Left lung (tissue), 10 donors: ENCODE measurements around the gene NBAS. TPM values are rescaled to one million over a fixed set of nuclear protein-coding genes. Genes with fewer than 3 reads are reported as not detected.
"Not testable (repeated sequence)": the region's sequence is repeated elsewhere in the genome, so short reads cannot be mapped to it uniquely, and the experiment has no call there.

Source experiments
- ATAC-seq: fragments of 200-7000 bp; cut with Tn5 transposase; one replicate; pipeline ENCODE4 v1.9.1; 2020; ENCODE audit warnings: moderate library complexity
- DNase-seq, 4 donors: peaks; one replicate each; pipeline ENCODE4 v3.0.0-alpha.2; 2013 to 2020
- H3K27ac ChIP-seq, 2 donors: fragments of 200-600 bp; sonication (generic) in 1 of 2; one replicate each; pipeline versions ENCODE4 v1.5.0 to v1.8.0; 2020 to 2021
- H3K27me3 ChIP-seq, 2 donors: fragments of 200-600 bp; sonication (generic) in 1 of 2; one replicate each; pipeline versions ENCODE4 v1.5.0 to v1.8.0; 2020 to 2021
- H3K36me3 ChIP-seq, 2 donors: fragments of 200-600 bp; sonication (generic) in 1 of 2; one replicate each; pipeline versions ENCODE4 v1.5.0 to v1.8.0; 2020 to 2021
- H3K4me1 ChIP-seq, 2 donors: fragments of 200-600 bp; one replicate each; pipeline ENCODE4 v1.8.0; 2021
- H3K4me3 ChIP-seq, 2 donors: fragments of 200-600 bp; sonication (generic) in 1 of 2; one replicate each; pipeline versions ENCODE4 v1.5.0 to v1.8.0; 2020 to 2021; ENCODE audit warnings: mild to moderate bottlenecking in 1 of 2
- H3K9me3 ChIP-seq, 2 donors: fragments of 200-600 bp; sonication (generic) in 1 of 2; one replicate each; pipeline versions ENCODE4 v1.5.0 to v1.8.0; 2020 to 2021
- CTCF ChIP-seq, 2 donors: fragments of 200-600 bp; sonication (generic) in 1 of 2; IDR thresholded peaks; one replicate each; pipeline versions ENCODE4 v1.5.0 to v1.8.0; 2021; ENCODE audit warnings: antibody characterized with exemption in 2 of 2
- intact Hi-C, 2 donors: fragments of 100-400 bp; cut with DNase I; formaldehyde crosslinking; loops; one replicate each; pipeline versions ENCODE4 v1.11.2 to v1.14.2; 2022
- polyA plus RNA-seq, 6 donors: library from polyadenylated mRNA; unstranded; fragments of 120-200 nt; gene quantifications; one replicate each; pipeline ENCODE4 v1.2.1, GENCODE V29; 2013; ENCODE audit not compliant: insufficient read length in 6 of 6
- total RNA-seq, 2 donors: library from RNA; stranded (reverse); fragmentation: NEBNext Ultra II Directional; extraction: Animal tissue kit (Norgen Biotek cat#: 25700); gene quantifications; one replicate each; pipeline ENCODE4 v1.2.1, GENCODE V29; 2021
- donor health status: DM: no; HTN: yes; CAD: no.
- donor health status: DM: no; HTN: no; CAD: no.

Gene NBAS
- total and polyA plus RNA-seq, 8 donors = 36.6 to 57.4 (median 46.3) TPM

DNA sequence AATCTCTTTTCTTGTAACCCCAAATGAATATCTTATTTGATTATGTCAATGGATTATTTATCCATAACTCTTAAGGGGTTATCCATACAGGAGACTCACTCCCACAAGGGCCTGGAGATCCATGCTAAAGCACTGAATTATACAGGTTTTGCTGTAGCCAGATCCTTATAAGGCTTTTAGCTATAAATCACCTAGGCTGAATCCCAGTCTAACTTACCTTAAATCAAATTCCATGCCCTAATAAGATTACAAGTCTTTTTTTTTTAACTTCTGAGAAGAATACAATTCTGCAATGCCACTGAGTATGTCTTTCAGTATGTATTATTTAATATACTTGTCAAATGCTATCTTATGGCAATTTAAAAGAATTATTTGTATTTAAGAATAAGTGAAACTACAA is 340.5 kb downstream of the NBAS start:
- no peaks in the 10 kb centered on the region for H3K4me1 ChIP-seq
- H3K36me3 ChIP-seq = peaks cover 0 to 20% of the 10 kb centered on the region in 2 donors
- intact Hi-C loops = no loop called here
- TF ChIP-seq CTCF (IDR thresholded peaks at IDR 0.05) = no peak
- H3K4me3 ChIP-seq = no peak overlapping the region
- H3K27ac ChIP-seq = no peak overlapping the region
- no peaks in the 10 kb centered on the region for H3K27me3 ChIP-seq
- H3K9me3 ChIP-seq = no peaks in the 10 kb centered on the region
- DNase-seq = no peak
- ATAC-seq = no peak

DNA sequence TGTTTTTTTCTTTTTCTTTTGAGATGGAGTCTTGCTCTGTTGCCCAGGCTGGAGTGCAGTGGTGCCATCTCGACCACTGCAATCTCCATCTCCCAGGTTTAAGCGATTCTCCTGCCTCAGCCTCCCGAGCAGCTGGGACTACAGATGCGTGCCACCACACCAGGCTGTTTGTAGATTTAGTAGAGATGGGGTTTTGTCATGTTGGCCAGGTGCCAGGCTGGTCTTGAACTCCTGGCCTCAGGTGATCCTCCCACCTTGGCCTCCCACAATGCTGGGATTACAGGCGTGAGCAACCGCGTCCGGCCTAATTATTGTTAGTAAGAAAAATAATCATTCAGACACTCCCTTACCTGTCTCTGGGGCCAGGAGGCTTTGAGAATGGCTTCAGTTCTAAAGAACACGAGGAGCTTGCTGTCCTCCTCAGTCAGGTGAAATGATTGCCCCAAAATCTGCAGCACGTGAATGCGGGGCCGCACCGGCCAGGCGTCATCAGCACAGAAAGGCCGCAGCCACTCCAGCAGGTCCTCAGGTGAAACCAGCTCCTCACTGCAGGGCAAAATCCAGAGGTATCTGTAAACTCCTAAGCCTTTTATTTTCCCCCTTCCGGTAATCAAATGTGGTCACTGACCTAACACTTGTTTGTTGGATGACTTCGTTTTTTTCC is 342.6 kb downstream of the NBAS start:
- ATAC-seq = no peak
- no peak for TF ChIP-seq CTCF (IDR thresholded peaks at IDR 0.05)
- no peak overlapping the region for H3K27ac ChIP-seq
- no peaks in the 10 kb centered on the region for H3K27me3 ChIP-seq
- intact Hi-C loops = no loop called here
- H3K9me3 ChIP-seq = no peaks in the 10 kb centered on the region
- H3K36me3 ChIP-seq = peaks cover 0 to 30% of the 10 kb centered on the region in 2 donors
- H3K4me3 ChIP-seq = no peak overlapping the region
- H3K4me1 ChIP-seq = no peaks in the 10 kb centered on the region
- peak in 1 of 4 donors; percentile 47 for DNase-seq

DNA sequence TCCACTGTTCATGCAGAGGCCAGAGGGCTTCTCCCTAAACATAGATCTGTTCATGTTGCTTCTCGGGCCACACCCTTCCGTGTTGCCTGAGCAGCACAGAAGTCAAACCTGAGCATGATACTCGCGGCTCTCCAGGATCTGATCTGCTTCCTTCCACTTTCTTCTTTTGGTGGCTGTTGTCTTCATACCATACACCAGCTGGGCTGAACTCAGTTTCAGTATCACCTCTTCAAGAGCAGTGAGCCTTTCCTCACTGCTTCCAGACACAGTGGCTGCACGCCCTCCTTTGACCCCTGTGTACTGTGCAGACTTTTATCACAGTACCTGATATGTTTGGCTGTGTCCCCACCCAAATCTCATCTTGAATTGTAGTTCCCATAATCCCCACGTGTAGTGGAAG is 348.9 kb downstream of the NBAS start:
- DNase-seq (peak in 1 of 4 donors; percentile 10), ATAC-seq (no peak)
- no peaks in the 10 kb centered on the region for H3K4me1 ChIP-seq
- peaks cover 0 to 7% of the 10 kb centered on the region in 2 donors for H3K9me3 ChIP-seq
- intact Hi-C loops = no loop called here
- no peaks in the 10 kb centered on the region for H3K27me3 ChIP-seq
- no peak overlapping the region for H3K27ac ChIP-seq
- TF ChIP-seq CTCF (IDR thresholded peaks at IDR 0.05) = no peak
- peaks cover 0 to 41% of the 10 kb centered on the region in 2 donors for H3K36me3 ChIP-seq
- no peak overlapping the region for H3K4me3 ChIP-seq

GRCh38 chr2:15210542-15210941 is 350.6 kb downstream of the NBAS start:
- DNase-seq, ATAC-seq, H3K4me3 ChIP-seq, H3K27me3 ChIP-seq, intact Hi-C loops, H3K27ac ChIP-seq, H3K4me1 ChIP-seq, H3K9me3 ChIP-seq: not testable (repeated sequence)
- H3K36me3 ChIP-seq = peaks cover 0 to 39% of the 10 kb centered on the region in 2 donors

DNA sequence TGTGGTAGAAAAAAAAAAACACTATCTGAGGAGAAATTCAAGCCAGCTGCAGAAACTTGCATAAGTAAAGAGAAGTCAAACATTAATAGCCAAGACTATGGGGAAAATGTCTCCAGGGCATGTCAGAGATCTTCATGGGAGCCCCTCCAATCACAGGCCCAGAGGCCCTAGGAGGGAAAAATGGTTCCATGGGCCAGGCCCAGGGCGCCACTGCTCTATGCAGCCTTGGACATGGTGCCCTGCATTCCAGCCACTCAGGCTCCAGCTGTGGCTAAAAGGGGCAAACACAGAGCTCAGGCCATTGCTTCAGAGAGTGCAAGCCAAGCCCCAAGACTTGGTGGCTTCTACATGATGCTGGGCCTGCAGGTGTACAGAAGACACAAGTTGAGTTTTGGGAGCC is 354.7 kb downstream of the NBAS start:
- peak in 1 of 4 donors; percentile 21 for DNase-seq
- Histone ChIP-seq H3K4me1 (no peaks in the 10 kb centered on the region), H3K27me3 (no peaks in the 10 kb centered on the region), H3K36me3 (peaks cover 0 to 9% of the 10 kb centered on the region in 2 donors), H3K9me3 (peaks cover 0 to 2% of the 10 kb centered on the region in 2 donors), H3K27ac (no peak overlapping the region), H3K4me3 (no peak overlapping the region)
- TF ChIP-seq CTCF (IDR thresholded peaks at IDR 0.05) = no peak
- intact Hi-C loops = no loop called here
- ATAC-seq = no peak

GRCh38 chr2:15205562-15205961 is 355.6 kb downstream of the NBAS start:
- DNase-seq (no peak), ATAC-seq (no peak)
- peaks cover 0 to 2% of the 10 kb centered on the region in 2 donors for H3K9me3 ChIP-seq
- intact Hi-C loops = no loop called here
- H3K4me3 ChIP-seq = no peak overlapping the region
- no peaks in the 10 kb centered on the region for H3K27me3 ChIP-seq
- H3K27ac ChIP-seq = no peak overlapping the region
- H3K36me3 ChIP-seq = peaks cover 0 to 8% of the 10 kb centered on the region in 2 donors
- no peaks in the 10 kb centered on the region for H3K4me1 ChIP-seq
- TF ChIP-seq CTCF (IDR thresholded peaks at IDR 0.05) = no peak
